LNCaP clone FGC (cell line): ENCODE data around the gene CUL2.

Experiments used
- DNase-seq: peaks from one replicate; pipeline ENCODE4 v3.0.0-alpha.2; 2011; ENCODE audit warnings: low read depth
- H3K4me3 ChIP-seq: 2 replicates; pipeline ENCODE4 v1.5.1; 2011; ENCODE audit warnings: mild to moderate bottlenecking, low read depth, low read length, control low read depth
- TF ChIP-seq, protein P1 (sequence below): IDR thresholded peaks from 2 replicates; pipeline ENCODE4 v1.5.1; 2012; ENCODE audit warnings: mild to moderate bottlenecking; ENCODE audit not compliant: control insufficient read depth, insufficient read depth; ENCODE audit errors: extremely low read depth

CUL2 gene

DNA sequence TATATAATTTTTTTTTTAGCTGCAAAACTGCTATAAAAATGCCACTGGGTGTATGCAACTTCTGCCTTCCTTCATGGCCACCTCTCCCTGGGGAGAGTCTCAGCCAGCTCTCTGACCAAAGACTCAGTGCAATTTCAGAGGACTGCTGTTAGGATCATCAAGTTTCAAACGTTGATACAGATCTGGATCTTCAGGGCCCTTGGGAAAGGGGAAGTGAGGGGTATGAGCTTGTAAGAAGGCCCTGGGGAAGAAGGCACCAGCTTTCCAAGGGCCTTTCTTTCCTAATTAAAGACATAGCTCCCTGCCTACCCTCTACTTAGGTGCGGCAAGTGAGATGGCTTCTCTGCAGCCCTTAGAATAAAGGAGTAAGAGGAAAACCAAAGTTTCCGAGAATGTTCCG is 130.4 kb downstream of the CUL2 start:
- DNase-seq, result no peak
- TF ChIP-seq, protein P1, sequence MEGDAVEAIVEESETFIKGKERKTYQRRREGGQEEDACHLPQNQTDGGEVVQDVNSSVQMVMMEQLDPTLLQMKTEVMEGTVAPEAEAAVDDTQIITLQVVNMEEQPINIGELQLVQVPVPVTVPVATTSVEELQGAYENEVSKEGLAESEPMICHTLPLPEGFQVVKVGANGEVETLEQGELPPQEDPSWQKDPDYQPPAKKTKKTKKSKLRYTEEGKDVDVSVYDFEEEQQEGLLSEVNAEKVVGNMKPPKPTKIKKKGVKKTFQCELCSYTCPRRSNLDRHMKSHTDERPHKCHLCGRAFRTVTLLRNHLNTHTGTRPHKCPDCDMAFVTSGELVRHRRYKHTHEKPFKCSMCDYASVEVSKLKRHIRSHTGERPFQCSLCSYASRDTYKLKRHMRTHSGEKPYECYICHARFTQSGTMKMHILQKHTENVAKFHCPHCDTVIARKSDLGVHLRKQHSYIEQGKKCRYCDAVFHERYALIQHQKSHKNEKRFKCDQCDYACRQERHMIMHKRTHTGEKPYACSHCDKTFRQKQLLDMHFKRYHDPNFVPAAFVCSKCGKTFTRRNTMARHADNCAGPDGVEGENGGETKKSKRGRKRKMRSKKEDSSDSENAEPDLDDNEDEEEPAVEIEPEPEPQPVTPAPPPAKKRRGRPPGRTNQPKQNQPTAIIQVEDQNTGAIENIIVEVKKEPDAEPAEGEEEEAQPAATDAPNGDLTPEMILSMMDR, result no peak
- H3K4me3 ChIP-seq, result no peak overlapping the region

GRCh38 chr10:34959321-34959720 is 130.8 kb downstream of the CUL2 start:
- TF ChIP-seq, protein P1, result no peak
- H3K4me3 ChIP-seq, result no peak overlapping the region
- DNase-seq, result no peak
